ENCODE data around the gene ZNF484.

GRCh38 chr9:92864152-92864551, 13.7 kb downstream of the ZNF484 start:
- TF ChIP-seq CTCF (IDR thresholded peaks at IDR 0.05): no peak
- no peak for TF ChIP-seq POLR2A (IDR thresholded peaks at IDR 0.05)
